AG09309 (cell line): Measurements from ENCODE around the gene ADGRD1.

Experiments used
- DNase-seq: peaks from one replicate; pipeline ENCODE4 v3.0.0-alpha.2; 2010; ENCODE audit warnings: low read depth
- H3K4me3 ChIP-seq: 2 replicates; pipeline ENCODE4 v1.5.1; 2011; ENCODE audit warnings: mild to moderate bottlenecking, low read depth, low read length, moderate library complexity; ENCODE audit not compliant: control insufficient read depth
- CTCF ChIP-seq: IDR thresholded peaks from 2 replicates; pipeline ENCODE4 v1.5.1; 2011; ENCODE audit warnings: mild to moderate bottlenecking, low read depth, low read length, inconsistent platforms; ENCODE audit not compliant: insufficient read depth, control insufficient read depth; ENCODE audit errors: missing control alignments

The ADGRD1 gene

DNA sequence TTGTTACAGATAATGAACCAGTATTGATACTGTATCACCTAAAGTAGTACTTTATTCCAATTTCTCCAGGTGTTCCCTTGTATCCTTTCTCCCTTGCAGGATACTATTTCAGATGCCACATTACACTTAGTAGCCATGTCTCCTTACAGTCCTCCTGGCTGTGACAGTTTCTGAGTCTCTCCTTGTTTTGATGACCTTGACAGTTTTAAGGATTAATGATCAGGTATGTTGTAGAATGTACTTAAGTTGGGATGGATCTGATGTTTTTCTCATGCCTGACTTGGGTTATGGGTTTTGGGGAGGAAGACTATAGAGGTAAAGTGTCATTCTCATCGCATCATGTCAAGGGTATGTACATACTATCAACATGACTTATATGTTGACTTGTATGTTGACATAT is 193.6 kb downstream of the ADGRD1 start:
- DNase-seq, result no peak
- no peak overlapping the region for H3K4me3 ChIP-seq
- TF ChIP-seq CTCF, result no peak

- no peak for DNase-seq
- TF ChIP-seq CTCF, result no peak
- no peak overlapping the region for H3K4me3 ChIP-seq
These were observed 194.2 kb downstream of the ADGRD1 start for GRCh38 chr12:131147894-131148293.

- no peak overlapping the region for H3K4me3 ChIP-seq
- no peak for TF ChIP-seq CTCF
- DNase-seq, result no peak
These were observed 198.0 kb downstream of the ADGRD1 start for GRCh38 chr12:131151558-131152345.

DNA sequence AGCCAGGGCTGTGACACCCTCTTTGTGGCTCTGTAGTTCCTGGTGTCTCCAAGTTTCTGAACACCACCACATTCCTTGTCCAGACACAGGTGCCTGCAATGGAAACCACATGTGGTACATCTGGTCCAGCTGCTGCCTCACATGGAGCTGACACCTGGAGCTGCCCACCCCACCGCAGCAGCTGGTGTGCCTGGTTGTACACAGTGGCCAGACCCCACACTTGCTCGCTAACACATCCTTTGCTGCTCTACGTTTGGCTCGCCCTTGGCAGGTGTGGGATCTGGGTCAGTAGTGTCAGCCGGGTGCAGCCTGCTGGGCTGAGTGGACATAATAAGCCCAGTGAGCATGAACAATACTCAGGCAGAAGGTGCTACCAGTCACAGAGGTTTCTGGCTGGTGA is 198.9 kb downstream of the ADGRD1 start:
- no peak overlapping the region for H3K4me3 ChIP-seq
- DNase-seq, result no peak
- TF ChIP-seq CTCF, result no peak

DNA sequence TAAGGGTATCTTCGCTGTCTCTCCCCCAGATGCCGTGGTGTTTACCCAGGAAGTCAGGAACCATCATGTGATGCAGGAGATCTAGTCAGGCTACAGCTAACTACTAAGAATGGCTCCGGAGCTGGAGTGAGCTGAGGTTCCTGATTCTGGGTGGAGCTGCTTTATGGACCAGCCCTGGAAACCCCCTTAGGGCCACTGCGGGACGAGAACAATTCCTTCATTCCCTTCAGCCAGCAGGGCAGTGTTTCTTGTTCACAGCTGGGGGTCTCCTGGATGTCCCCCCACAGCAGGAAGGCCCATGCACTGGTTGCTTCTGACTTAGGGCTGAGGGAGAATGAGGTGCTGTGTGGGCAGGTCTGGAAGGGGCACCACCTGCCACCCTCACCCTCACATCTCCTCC is 199.3 kb downstream of the ADGRD1 start:
- no peak for TF ChIP-seq CTCF
- H3K4me3 ChIP-seq, result no peak overlapping the region
- no peak for DNase-seq

DNA sequence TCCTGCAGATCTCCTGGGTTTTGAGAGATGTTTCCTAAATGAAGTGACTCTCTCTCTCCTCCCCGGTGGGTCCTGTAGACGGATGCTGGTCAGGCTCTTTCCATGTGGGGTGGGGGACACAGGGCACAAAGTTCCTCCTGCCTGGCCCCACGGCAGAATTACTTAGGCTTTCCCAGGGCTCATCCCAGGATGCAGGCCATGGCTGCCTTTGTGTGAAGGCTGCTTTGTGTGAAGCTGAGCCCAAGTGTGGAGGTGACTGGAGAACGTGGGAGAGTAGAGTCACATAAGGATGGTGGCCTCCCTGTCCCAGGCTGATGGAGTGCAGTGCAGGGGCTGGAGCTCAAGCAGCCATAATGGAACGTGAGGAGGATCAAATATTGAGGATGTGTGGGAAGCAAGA is 200.2 kb downstream of the ADGRD1 start:
- H3K4me3 ChIP-seq, result no peak overlapping the region
- no peak for DNase-seq
- TF ChIP-seq CTCF, result no peak
